ENCODE data around the gene NANOGP8. TPM values are rescaled to one million over a fixed set of nuclear protein-coding genes. Genes with fewer than 3 reads are reported as not detected.

NANOGP8 gene
- total RNA-seq, 1 experiment from 2014 or later = 0.75 TPM

GRCh38 chr15:35107122-35107521 is 22.0 kb upstream of the NANOGP8 start:
- no peak overlapping the region for H3K4me3 Mint-ChIP-seq (ENCODE audit: unreplicated experiment)
- no peaks in the 10 kb centered on the region for H3K27me3 Mint-ChIP-seq (ENCODE audit: insufficient read depth, unreplicated experiment)
- intact Hi-C loops (cut with micrococcal nuclease) = no loop called here
- ChIA-PET POLR2A (interaction anchor here (0.7 kb wide), 1 partner anchor 73 kb away, joined by 3 read pairs; no protein-coding TSS in a partner anchor), CTCF (interaction anchor here (0.6 kb wide), 2 partner anchors 13 to 15 kb away, joined by 3 to 4 read pairs; no protein-coding TSS in a partner anchor)
- H3K36me3 Mint-ChIP-seq (ENCODE audit: insufficient read depth, unreplicated experiment) = no peaks in the 10 kb centered on the region
- TF ChIP-seq CTCF (IDR thresholded peaks at IDR 0.05; ENCODE audit: unreplicated experiment) = no peak
- H3K4me1 Mint-ChIP-seq (ENCODE audit: insufficient read depth, unreplicated experiment) = no peaks in the 10 kb centered on the region
- no TSS peak for BruUV-seq (replicated peaks)
- no peaks in the 10 kb centered on the region for H3K9me3 Mint-ChIP-seq (ENCODE audit: unreplicated experiment)
- H3K27ac Mint-ChIP-seq (ENCODE audit: low read depth, unreplicated experiment) = no peak overlapping the region
- DNase-seq (ENCODE audit: unreplicated experiment) = no peak

- H3K9me3 Mint-ChIP-seq (ENCODE audit: unreplicated experiment) = no peaks in the 10 kb centered on the region
- H3K27me3 Mint-ChIP-seq (ENCODE audit: insufficient read depth, unreplicated experiment) = no peaks in the 10 kb centered on the region
- ChIA-PET POLR2A (no interaction called here), CTCF (interaction anchor here (0.6 kb wide), 1 partner anchor 1436 kb away, joined by 3 read pairs; no protein-coding TSS in a partner anchor)
- TF ChIP-seq CTCF (IDR thresholded peaks at IDR 0.05; ENCODE audit: unreplicated experiment) = no peak
- H3K4me1 Mint-ChIP-seq (ENCODE audit: insufficient read depth, unreplicated experiment) = no peaks in the 10 kb centered on the region
- no peaks in the 10 kb centered on the region for H3K36me3 Mint-ChIP-seq (ENCODE audit: insufficient read depth, unreplicated experiment)
- no peak overlapping the region for H3K27ac Mint-ChIP-seq (ENCODE audit: low read depth, unreplicated experiment)
- no peak for DNase-seq (ENCODE audit: unreplicated experiment)
- no TSS peak for BruUV-seq (replicated peaks)
- no peak overlapping the region for H3K4me3 Mint-ChIP-seq (ENCODE audit: unreplicated experiment)
- intact Hi-C loops (cut with micrococcal nuclease) = no loop called here
Observed at GRCh38 chr15:35104526-35105147, 19.5 kb upstream of the NANOGP8 start.

GRCh38 chr15:35102186-35102585 is 17.1 kb upstream of the NANOGP8 start:
- no peaks in the 10 kb centered on the region for H3K27me3 Mint-ChIP-seq (ENCODE audit: insufficient read depth, unreplicated experiment)
- TF ChIP-seq CTCF (IDR thresholded peaks at IDR 0.05; ENCODE audit: unreplicated experiment) = no peak
- CTCF ChIA-PET = no interaction called here
- POLR2A ChIA-PET = no interaction called here
- no peaks in the 10 kb centered on the region for H3K4me1 Mint-ChIP-seq (ENCODE audit: insufficient read depth, unreplicated experiment)
- H3K36me3 Mint-ChIP-seq (ENCODE audit: insufficient read depth, unreplicated experiment) = no peaks in the 10 kb centered on the region
- no peaks in the 10 kb centered on the region for H3K9me3 Mint-ChIP-seq (ENCODE audit: unreplicated experiment)
- BruUV-seq (replicated peaks) = no TSS peak
- intact Hi-C loops (cut with micrococcal nuclease) = no loop called here
- no peak for DNase-seq (ENCODE audit: unreplicated experiment)
- H3K4me3 Mint-ChIP-seq (ENCODE audit: unreplicated experiment) = no peak overlapping the region
- H3K27ac Mint-ChIP-seq (ENCODE audit: low read depth, unreplicated experiment) = no peak overlapping the region

- no TSS peak for BruUV-seq (replicated peaks)
- CTCF ChIA-PET = no interaction called here
Observed at GRCh38 chr15:35101335-35101734, 16.2 kb upstream of the NANOGP8 start.

More at GRCh38 chr15:35101335-35101734, 16.2 kb upstream of the NANOGP8 start:
- Mint-ChIP-seq H3K27ac (ENCODE audit: low read depth, unreplicated experiment) (no peak overlapping the region), H3K4me1 (ENCODE audit: insufficient read depth, unreplicated experiment) (no peaks in the 10 kb centered on the region), H3K27me3 (ENCODE audit: insufficient read depth, unreplicated experiment) (no peaks in the 10 kb centered on the region), H3K9me3 (ENCODE audit: unreplicated experiment) (no peaks in the 10 kb centered on the region), H3K36me3 (ENCODE audit: insufficient read depth, unreplicated experiment) (no peaks in the 10 kb centered on the region), H3K4me3 (ENCODE audit: unreplicated experiment) (no peak overlapping the region)
- DNase-seq (ENCODE audit: unreplicated experiment) = no peak
- no peak for TF ChIP-seq CTCF (IDR thresholded peaks at IDR 0.05; ENCODE audit: unreplicated experiment)
- POLR2A ChIA-PET = no interaction called here
- intact Hi-C loops (cut with micrococcal nuclease) = no loop called here

All from MCF 10A (cell line).